ENCODE measurements around the gene SH3TC2.

GRCh38 chr5:149054416-149054815, 8.4 kb downstream of the SH3TC2 start:
- TF ChIP-seq CTCF (conservative IDR thresholded peaks at IDR 0.05): no peak
- no peak for TF ChIP-seq ZFX (IDR thresholded peaks at IDR 0.05)

Data from C4-2B (cell line).